HEK293 (cell line): Measurements from ENCODE around the gene TUFM.

ENCODE experiments used
- CTCF ChIA-PET: fragments of 350-600 bp; formaldehyde crosslinking; extraction: SDS; loops from one replicate; lab custom pipeline; 2021; ENCODE audit warnings: antibody characterized with exemption; lab: Yijun Ruan, JAX
- POLR2A ChIA-PET: fragments of 300-600 bp; formaldehyde crosslinking; extraction: SDS; loops from one replicate; lab custom pipeline; 2020; ENCODE audit warnings: antibody characterized with exemption, inconsistent platforms; lab: Yijun Ruan, JAX
- H3K27ac ChIP-seq: fragments of 200-500 bp; sonication (Bioruptor generic); 2 replicates; pipeline ENCODE4 v1.5.1; 2014; ENCODE audit warnings: low read depth, low read length, control low read depth, inconsistent platforms; ENCODE audit errors: extremely low read depth
- H3K36me3 ChIP-seq, 2 experiments: fragments of 200-500 bp in 1 of 2; sonication (Bioruptor generic) in 1 of 2; 1 replicate in 1 of 2; 2 replicates in 1 of 2; pipeline ENCODE4 v1.5.1; 2014 to 2017; ENCODE audit warnings: inconsistent platforms in 2 of 2, low read length in 2 of 2; ENCODE audit not compliant: control insufficient read depth in 2 of 2, insufficient read depth in 1 of 2
- H3K4me1 ChIP-seq: fragments of 200-500 bp; sonication (Bioruptor generic); 2 replicates; pipeline ENCODE4 v1.5.1; 2014; ENCODE audit warnings: mild to moderate bottlenecking, low read length, inconsistent platforms; ENCODE audit not compliant: control insufficient read depth, insufficient read depth
- H3K4me3 ChIP-seq: 2 replicates; pipeline ENCODE4 v1.5.1; 2011; ENCODE audit warnings: low read depth, mild to moderate bottlenecking, control low read depth, low read length, moderate library complexity
- H3K9me3 ChIP-seq: fragments of 200-500 bp; sonication (Bioruptor generic); 2 replicates; pipeline ENCODE4 v1.5.1; 2014; ENCODE audit warnings: low read depth, low read length, inconsistent platforms; ENCODE audit not compliant: control insufficient read depth, insufficient read depth
- EGR2 ChIP-seq: fragments of 450-650 bp; formaldehyde crosslinking; IDR thresholded peaks from 2 replicates; pipeline ENCODE4 v1.5.1; 2016; ENCODE audit warnings: low read depth, missing biosample characterization, missing genetic modification characterization
- GLIS2 ChIP-seq: fragments of 450-650 bp; formaldehyde crosslinking; IDR thresholded peaks from 2 replicates; pipeline ENCODE4 v1.5.1; 2016; ENCODE audit warnings: missing biosample characterization, missing genetic modification characterization
- HOXD13 ChIP-seq: sonication (generic); formaldehyde crosslinking; IDR thresholded peaks from 2 replicates; pipeline ENCODE4 v1.8.0; 2022; ENCODE audit warnings: missing genetic modification reagents, borderline replicate concordance
- KLF9 ChIP-seq: fragments of 450-650 bp; formaldehyde crosslinking; IDR thresholded peaks from 2 replicates; pipeline ENCODE4 v1.5.1; 2016; ENCODE audit warnings: missing biosample characterization, missing genetic modification characterization, low read depth
- MYNN ChIP-seq: fragments of 450-650 bp; formaldehyde crosslinking; IDR thresholded peaks from 2 replicates; pipeline ENCODE4 v1.5.1; 2016; ENCODE audit warnings: missing biosample characterization, missing genetic modification characterization, borderline replicate concordance
- SETDB1 ChIP-seq: IDR thresholded peaks from one replicate; pipeline ENCODE4 v1.6.1; 2017; ENCODE audit warnings: mild to moderate bottlenecking, low read length, moderate library complexity, mixed read lengths; ENCODE audit not compliant: insufficient read length
- ZBTB1 ChIP-seq: fragments of 450-650 bp; formaldehyde crosslinking; IDR thresholded peaks from 2 replicates; pipeline ENCODE4 v1.5.1; 2016; ENCODE audit warnings: missing biosample characterization, missing genetic modification characterization
- ZNF18 ChIP-seq: fragments of 450-650 bp; formaldehyde crosslinking; IDR thresholded peaks from 2 replicates; pipeline ENCODE4 v1.5.1; 2016; ENCODE audit warnings: missing biosample characterization, missing genetic modification characterization
- ZNF2 ChIP-seq: fragments of 450-650 bp; formaldehyde crosslinking; IDR thresholded peaks from 2 replicates; pipeline ENCODE4 v1.5.1; 2016; ENCODE audit warnings: missing biosample characterization, missing genetic modification characterization
- ZNF280C ChIP-seq: fragments of 450-650 bp; formaldehyde crosslinking; IDR thresholded peaks from 2 replicates; pipeline ENCODE4 v1.5.1; 2016; ENCODE audit warnings: missing biosample characterization, missing genetic modification characterization
- ZNF335 ChIP-seq: fragments of 450-650 bp; formaldehyde crosslinking; conservative IDR thresholded peaks from 2 replicates; pipeline ENCODE4 v1.5.1; 2016; ENCODE audit warnings: missing biosample characterization, missing genetic modification characterization
- ZNF362 ChIP-seq: fragments of 450-650 bp; formaldehyde crosslinking; IDR thresholded peaks from 2 replicates; pipeline ENCODE4 v1.5.1; 2016; ENCODE audit warnings: missing biosample characterization, missing genetic modification characterization
- ZNF394 ChIP-seq: fragments of 450-650 bp; formaldehyde crosslinking; IDR thresholded peaks from 2 replicates; pipeline ENCODE4 v1.5.1; 2016; ENCODE audit warnings: missing biosample characterization, missing genetic modification characterization, mild to moderate bottlenecking, moderate library complexity, borderline replicate concordance
- ZNF416 ChIP-seq: fragments of 450-650 bp; formaldehyde crosslinking; IDR thresholded peaks from 2 replicates; pipeline ENCODE4 v1.5.1; 2016; ENCODE audit warnings: missing biosample characterization, missing genetic modification characterization
- ZNF488 ChIP-seq: fragments of 450-650 bp; formaldehyde crosslinking; IDR thresholded peaks from 2 replicates; pipeline ENCODE4 v1.5.1; 2016; ENCODE audit warnings: missing biosample characterization, missing genetic modification characterization
- ZNF529 ChIP-seq: fragments of 450-650 bp; formaldehyde crosslinking; IDR thresholded peaks from 2 replicates; pipeline ENCODE4 v1.5.1; 2017; ENCODE audit warnings: missing genetic modification characterization, missing biosample characterization; ENCODE audit not compliant: insufficient replicate concordance
- ZNF600 ChIP-seq: fragments of 450-650 bp; formaldehyde crosslinking; IDR thresholded peaks from 2 replicates; pipeline ENCODE4 v1.5.1; 2016; ENCODE audit warnings: missing biosample characterization, missing genetic modification characterization
- ZNF624 ChIP-seq: fragments of 450-650 bp; formaldehyde crosslinking; IDR thresholded peaks from 2 replicates; pipeline ENCODE4 v1.5.1; 2017; ENCODE audit warnings: missing biosample characterization, missing genetic modification characterization
- ZNF629 ChIP-seq: fragments of 450-650 bp; formaldehyde crosslinking; IDR thresholded peaks from 2 replicates; pipeline ENCODE4 v1.5.1; 2017; ENCODE audit warnings: missing biosample characterization, missing genetic modification characterization
- ZNF785 ChIP-seq: fragments of 450-650 bp; formaldehyde crosslinking; IDR thresholded peaks from 2 replicates; pipeline ENCODE4 v1.5.1; 2016; ENCODE audit warnings: missing biosample characterization, missing genetic modification characterization
- ZNF792 ChIP-seq: fragments of 450-650 bp; formaldehyde crosslinking; IDR thresholded peaks from 2 replicates; pipeline ENCODE4 v1.5.1; 2016; ENCODE audit warnings: missing biosample characterization, missing genetic modification characterization
- ZSCAN18 ChIP-seq: fragments of 450-650 bp; formaldehyde crosslinking; IDR thresholded peaks from 2 replicates; pipeline ENCODE4 v1.5.1; 2016; ENCODE audit warnings: missing biosample characterization, missing genetic modification characterization

TUFM gene

GRCh38 chr16:28867241-28867640 is 21.1 kb upstream of the TUFM start:
- CTCF ChIA-PET = interaction anchor here (0.7 to 1.3 kb wide), 2 partner anchors 56 to 78 kb away, joined by 3 to 5 read pairs; no protein-coding TSS in a partner anchor

GRCh38 chr16:28866454-28866804 is 20.3 kb upstream of the TUFM start:
- CTCF ChIA-PET = no interaction called here
- H3K27ac ChIP-seq = no peak overlapping the region
- H3K36me3 ChIP-seq = peaks cover 17 to 54% of the 10 kb centered on the region in 2 experiments; a peak in 2 of 3 replicates
- no peak overlapping the region for H3K4me3 ChIP-seq
- TF ChIP-seq ZNF629 = no peak
- no peak for TF ChIP-seq ZNF529 (tag by site-specific recombination)
- TF ChIP-seq ZNF2 (tag by site-specific recombination) = no peak
- TF ChIP-seq ZNF624 = no peak
- no peak for TF ChIP-seq ZNF280C
- no peak for TF ChIP-seq SETDB1
- TF ChIP-seq HOXD13 (CRISPR knock-in tag) = no peak
- TF ChIP-seq ZNF600 (tag by site-specific recombination) = no peak
- TF ChIP-seq ZNF394 (tag by site-specific recombination) = no peak
- TF ChIP-seq ZNF785 (tag by site-specific recombination) = no peak
- TF ChIP-seq MYNN (tag by site-specific recombination) = no peak
- TF ChIP-seq GLIS2 (tag by site-specific recombination) = no peak
- no peak for TF ChIP-seq ZSCAN18 (tag by site-specific recombination)
- TF ChIP-seq EGR2 (tag by site-specific recombination) = no peak
- TF ChIP-seq ZNF792 (tag by site-specific recombination) = no peak
- POLR2A ChIA-PET = interaction anchor here (5.9 kb wide), 1 partner anchor 20 kb away, joined by 72 read pairs; the partner anchor contains the start of gene TUFM
- no peaks in the 10 kb centered on the region; the same call in 1 of the 2 replicates for H3K4me1 ChIP-seq
- H3K9me3 ChIP-seq = no peaks in the 10 kb centered on the region

More at GRCh38 chr16:28867241-28867640, 21.1 kb upstream of the TUFM start:
- Histone ChIP-seq H3K27ac (no peak overlapping the region), H3K36me3 (peaks cover 17 to 60% of the 10 kb centered on the region in 2 experiments; a peak in 2 of 3 replicates), H3K4me3 (no peak overlapping the region), H3K9me3 (no peaks in the 10 kb centered on the region), H3K4me1 (no peaks in the 10 kb centered on the region; the same call in 1 of the 2 replicates)
- POLR2A ChIA-PET = interaction anchor here (1.0 to 1.3 kb wide), 2 partner anchors 11 to 21 kb away, joined by 4 read pairs; partner anchors contain the start of genes ATP2A1 and TUFM
- TF ChIP-seq ZNF785 (tag by site-specific recombination) = no peak
- no peak for TF ChIP-seq ZNF629
- TF ChIP-seq ZNF488 = no peak
- no peak for TF ChIP-seq ZNF362 (tag by site-specific recombination)
- no peak for TF ChIP-seq ZNF335
- no peak for TF ChIP-seq ZNF18 (tag by site-specific recombination)
- TF ChIP-seq KLF9 (tag by site-specific recombination) = no peak
- no peak for TF ChIP-seq ZBTB1 (tag by site-specific recombination)
- no peak for TF ChIP-seq ZNF416
